ENCODE data around the gene AQP2. TPM values are rescaled to one million over a fixed set of nuclear protein-coding genes. Genes with fewer than 3 reads are reported as not detected.

The AQP2 gene
- total and polyA plus RNA-seq, 2 of the 13 experiments (the other 11 are each of a cell fraction or from before 2014, with no cell fraction given) = not detected

DNA sequence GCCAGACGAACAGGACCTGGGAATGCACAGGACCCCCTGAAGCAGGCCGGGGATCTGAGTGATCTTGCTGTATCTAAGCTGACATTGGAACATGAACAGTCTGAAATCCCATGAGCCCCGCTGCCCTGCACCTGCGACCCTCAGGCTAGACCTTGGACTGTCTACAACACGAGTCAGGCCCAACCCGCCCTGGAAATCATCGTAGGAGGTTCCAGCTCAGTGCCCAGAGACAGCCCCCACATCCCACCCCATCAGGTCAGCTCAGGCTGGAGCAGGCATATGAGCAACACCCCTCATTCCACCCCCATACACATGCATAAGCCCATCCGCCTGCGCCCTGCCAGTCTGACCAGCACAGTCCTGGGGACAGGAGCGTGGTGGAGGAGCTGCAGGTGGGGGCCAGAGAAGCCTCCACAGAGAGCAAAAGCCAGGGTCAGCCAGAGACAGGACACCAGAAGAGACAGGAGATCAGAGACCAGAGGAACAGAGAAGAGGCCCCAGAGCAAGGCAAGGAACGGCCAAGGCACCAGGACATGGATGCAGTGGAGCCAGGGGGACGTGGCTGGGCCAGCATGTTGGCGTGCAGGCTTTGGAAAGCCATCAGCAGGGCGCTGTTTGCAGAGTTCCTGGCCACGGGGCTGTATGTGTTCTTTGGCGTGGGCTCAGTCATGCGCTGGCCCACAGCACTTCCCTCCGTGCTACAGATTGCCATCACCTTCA, 22.3 kb downstream of the AQP2 start, which contains the start of gene AQP6 (continued):
- no peak for TF ChIP-seq PITX1 (CRISPR knock-in tag; IDR thresholded peaks at IDR 0.05)
- TF ChIP-seq HNF4A (CRISPR knock-in tag; IDR thresholded peaks at IDR 0.05) = peak; percentile 20; the same call in 1 of the 2 replicates
- TF ChIP-seq, protein P1, sequence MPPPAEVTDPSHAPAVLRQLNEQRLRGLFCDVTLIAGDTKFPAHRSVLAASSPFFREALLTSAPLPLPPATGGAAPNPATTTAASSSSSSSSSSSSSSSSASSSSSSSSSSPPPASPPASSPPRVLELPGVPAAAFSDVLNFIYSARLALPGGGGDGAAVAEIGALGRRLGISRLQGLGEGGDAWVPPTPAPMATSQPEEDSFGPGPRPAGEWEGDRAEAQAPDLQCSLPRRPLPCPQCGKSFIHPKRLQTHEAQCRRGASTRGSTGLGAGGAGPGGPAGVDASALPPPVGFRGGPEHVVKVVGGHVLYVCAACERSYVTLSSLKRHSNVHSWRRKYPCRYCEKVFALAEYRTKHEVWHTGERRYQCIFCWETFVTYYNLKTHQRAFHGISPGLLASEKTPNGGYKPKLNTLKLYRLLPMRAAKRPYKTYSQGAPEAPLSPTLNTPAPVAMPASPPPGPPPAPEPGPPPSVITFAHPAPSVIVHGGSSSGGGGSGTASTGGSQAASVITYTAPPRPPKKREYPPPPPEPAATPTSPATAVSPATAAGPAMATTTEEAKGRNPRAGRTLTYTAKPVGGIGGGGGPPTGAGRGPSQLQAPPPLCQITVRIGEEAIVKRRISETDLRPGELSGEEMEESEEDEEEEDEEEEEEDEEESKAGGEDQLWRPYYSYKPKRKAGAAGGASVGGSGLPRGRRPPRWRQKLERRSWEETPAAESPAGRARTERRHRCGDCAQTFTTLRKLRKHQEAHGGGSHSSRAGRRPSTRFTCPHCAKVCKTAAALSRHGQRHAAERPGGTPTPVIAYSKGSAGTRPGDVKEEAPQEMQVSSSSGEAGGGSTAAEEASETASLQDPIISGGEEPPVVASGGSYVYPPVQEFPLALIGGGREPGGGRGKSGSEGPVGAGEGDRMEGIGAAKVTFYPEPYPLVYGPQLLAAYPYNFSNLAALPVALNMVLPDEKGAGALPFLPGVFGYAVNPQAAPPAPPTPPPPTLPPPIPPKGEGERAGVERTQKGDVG (CRISPR knock-in tag; IDR thresholded peaks at IDR 0.05; ENCODE audit: borderline replicate concordance) = peak; percentile 19; the same call in 1 of the 2 replicates
- no peak; the same call in 1 of the 2 replicates for TF ChIP-seq NFE2L1 (CRISPR knock-in tag; IDR thresholded peaks at IDR 0.05; ENCODE audit: borderline replicate concordance)
- TF ChIP-seq ZBTB7B (CRISPR knock-in tag; IDR thresholded peaks at IDR 0.05) = 0 out of 2 replicates have a peak, but pooled peaks have one; percentile 20
- TF ChIP-seq, protein P2, sequence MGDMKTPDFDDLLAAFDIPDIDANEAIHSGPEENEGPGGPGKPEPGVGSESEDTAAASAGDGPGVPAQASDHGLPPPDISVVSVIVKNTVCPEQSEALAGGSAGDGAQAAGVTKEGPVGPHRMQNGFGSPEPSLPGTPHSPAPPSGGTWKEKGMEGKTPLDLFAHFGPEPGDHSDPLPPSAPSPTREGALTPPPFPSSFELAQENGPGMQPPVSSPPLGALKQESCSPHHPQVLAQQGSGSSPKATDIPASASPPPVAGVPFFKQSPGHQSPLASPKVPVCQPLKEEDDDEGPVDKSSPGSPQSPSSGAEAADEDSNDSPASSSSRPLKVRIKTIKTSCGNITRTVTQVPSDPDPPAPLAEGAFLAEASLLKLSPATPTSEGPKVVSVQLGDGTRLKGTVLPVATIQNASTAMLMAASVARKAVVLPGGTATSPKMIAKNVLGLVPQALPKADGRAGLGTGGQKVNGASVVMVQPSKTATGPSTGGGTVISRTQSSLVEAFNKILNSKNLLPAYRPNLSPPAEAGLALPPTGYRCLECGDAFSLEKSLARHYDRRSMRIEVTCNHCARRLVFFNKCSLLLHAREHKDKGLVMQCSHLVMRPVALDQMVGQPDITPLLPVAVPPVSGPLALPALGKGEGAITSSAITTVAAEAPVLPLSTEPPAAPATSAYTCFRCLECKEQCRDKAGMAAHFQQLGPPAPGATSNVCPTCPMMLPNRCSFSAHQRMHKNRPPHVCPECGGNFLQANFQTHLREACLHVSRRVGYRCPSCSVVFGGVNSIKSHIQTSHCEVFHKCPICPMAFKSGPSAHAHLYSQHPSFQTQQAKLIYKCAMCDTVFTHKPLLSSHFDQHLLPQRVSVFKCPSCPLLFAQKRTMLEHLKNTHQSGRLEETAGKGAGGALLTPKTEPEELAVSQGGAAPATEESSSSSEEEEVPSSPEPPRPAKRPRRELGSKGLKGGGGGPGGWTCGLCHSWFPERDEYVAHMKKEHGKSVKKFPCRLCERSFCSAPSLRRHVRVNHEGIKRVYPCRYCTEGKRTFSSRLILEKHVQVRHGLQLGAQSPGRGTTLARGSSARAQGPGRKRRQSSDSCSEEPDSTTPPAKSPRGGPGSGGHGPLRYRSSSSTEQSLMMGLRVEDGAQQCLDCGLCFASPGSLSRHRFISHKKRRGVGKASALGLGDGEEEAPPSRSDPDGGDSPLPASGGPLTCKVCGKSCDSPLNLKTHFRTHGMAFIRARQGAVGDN (CRISPR knock-in tag; IDR thresholded peaks at IDR 0.05) = peak; percentile 51
- TF ChIP-seq HOXA3 (CRISPR knock-in tag; IDR thresholded peaks at IDR 0.05) = no peak
- no peak for TF ChIP-seq ZFYVE20 (CRISPR knock-in tag; IDR thresholded peaks at IDR 0.05; ENCODE audit: borderline replicate concordance, low read depth)

All from HepG2 (cell line).